ENCODE measurements around the gene IL25.
A peak's percentile ranks its signal among the peaks of the same experiment; 100 is the strongest.

Gene IL25

GRCh38 chr14:23359167-23359626 lies 13.4 kb upstream of the IL25 start:
- FAIRE-seq (no peak), DNase-seq (ENCODE audit: insufficient read length, low spot score) (no peak)
- no peak for TF ChIP-seq POLR2A (IDR thresholded peaks at IDR 0.05; ENCODE audit: low read depth, low read length)

GRCh38 chr14:23359722-23360447 lies 12.7 kb upstream of the IL25 start:
- no peak for DNase-seq (ENCODE audit: insufficient read length, low spot score)
- no peak for FAIRE-seq
- TF ChIP-seq POLR2A (IDR thresholded peaks at IDR 0.05; ENCODE audit: low read depth, low read length) = no peak

GRCh38 chr14:23360496-23360895 lies 12.1 kb upstream of the IL25 start:
- no peak for FAIRE-seq
- TF ChIP-seq POLR2A (IDR thresholded peaks at IDR 0.05; ENCODE audit: low read depth, low read length) = no peak
- peak; percentile 38 for DNase-seq (ENCODE audit: insufficient read length, low spot score)

- FAIRE-seq (no peak), DNase-seq (ENCODE audit: insufficient read length, low spot score) (no peak)
- TF ChIP-seq POLR2A (IDR thresholded peaks at IDR 0.05; ENCODE audit: low read depth, low read length) = no peak
These were observed 11.3 kb upstream of the IL25 start for GRCh38 chr14:23361320-23361719.

GRCh38 chr14:23361763-23362162 lies 10.8 kb upstream of the IL25 start:
- TF ChIP-seq POLR2A (IDR thresholded peaks at IDR 0.05; ENCODE audit: low read depth, low read length) = no peak
- DNase-seq (ENCODE audit: insufficient read length, low spot score) (no peak), FAIRE-seq (no peak)

- DNase-seq (ENCODE audit: insufficient read length, low spot score) (no peak), FAIRE-seq (no peak)
- TF ChIP-seq POLR2A (IDR thresholded peaks at IDR 0.05; ENCODE audit: low read depth, low read length) = no peak
These were observed 10.4 kb upstream of the IL25 start for GRCh38 chr14:23362200-23362599.

GRCh38 chr14:23364164-23365035 lies 8.2 kb upstream of the IL25 start:
- no peak for FAIRE-seq
- TF ChIP-seq POLR2A (IDR thresholded peaks at IDR 0.05; ENCODE audit: low read depth, low read length) = no peak
- DNase-seq (ENCODE audit: insufficient read length, low spot score) = no peak

- no peak for TF ChIP-seq POLR2A (IDR thresholded peaks at IDR 0.05; ENCODE audit: low read depth, low read length)
- DNase-seq (ENCODE audit: insufficient read length, low spot score) (no peak), FAIRE-seq (no peak)
These were observed 7.4 kb upstream of the IL25 start, which contains the start of gene EFS for GRCh38 chr14:23365036-23365731. TSS of gene EFS (minus strand) at chr14:23365172. CDS start at chr14:23365025, 147 bp downstream.

- FAIRE-seq = no peak
- no peak for DNase-seq (ENCODE audit: insufficient read length, low spot score)
- TF ChIP-seq POLR2A (IDR thresholded peaks at IDR 0.05; ENCODE audit: low read depth, low read length) = no peak
These were observed 6.7 kb upstream of the IL25 start for GRCh38 chr14:23365732-23366425.

GRCh38 chr14:23366426-23366921 lies 6.1 kb upstream of the IL25 start:
- no peak for DNase-seq (ENCODE audit: insufficient read length, low spot score)
- no peak for FAIRE-seq
- no peak for TF ChIP-seq POLR2A (IDR thresholded peaks at IDR 0.05; ENCODE audit: low read depth, low read length)

GRCh38 chr14:23370221-23370620 lies 2.4 kb upstream of the IL25 start:
- TF ChIP-seq POLR2A (IDR thresholded peaks at IDR 0.05; ENCODE audit: low read depth, low read length) = no peak
- no peak for FAIRE-seq
- DNase-seq (ENCODE audit: insufficient read length, low spot score) = no peak

GRCh38 chr14:23371865-23372264 lies 744 bp upstream of the IL25 start:
- FAIRE-seq (no peak), DNase-seq (ENCODE audit: insufficient read length, low spot score) (no peak)

GRCh38 chr14:23373041-23373440 lies 432 bp downstream of the IL25 start:
- no peak for TF ChIP-seq POLR2A (IDR thresholded peaks at IDR 0.05; ENCODE audit: low read depth, low read length)
- no peak for DNase-seq (ENCODE audit: insufficient read length, low spot score)
- FAIRE-seq = no peak

More at GRCh38 chr14:23371865-23372264, 744 bp upstream of the IL25 start:
- no peak for TF ChIP-seq POLR2A (IDR thresholded peaks at IDR 0.05; ENCODE audit: low read depth, low read length)
